Testis (tissue), 2 donors: Measurements from ENCODE around the gene PCGF1.

Experiments used
- CTCF ChIP-seq, 3 experiments: fragments of 450-650 bp in 2 of 3; fragments of 200-600 bp in 1 of 3; sonication (generic) in 1 of 3; IDR thresholded peaks; one replicate each; pipeline ENCODE4 v1.5.1; 2016 to 2019; ENCODE audit warnings: antibody characterized with exemption in 3 of 3, mild to moderate bottlenecking in 2 of 3, moderate library complexity in 1 of 3
- POLR2A ChIP-seq: fragments of 450-650 bp; IDR thresholded peaks from one replicate; pipeline ENCODE4 v1.6.1; 2017; ENCODE audit warnings: antibody characterized with exemption, mild to moderate bottlenecking, moderate library complexity

GRCh38 chr2:74500578-74500946 lies 6.9 kb downstream of the PCGF1 start:
- TF ChIP-seq POLR2A (no peak), CTCF (IDR thresholded peaks at IDR 0.05) (no peak)
